NT2/D1 (cell line): ENCODE measurements around the gene TXNDC5.

ENCODE experiments used
- SUZ12 ChIP-seq: IDR thresholded peaks from 2 replicates; pipeline ENCODE4 v1.6.1; 2011; ENCODE audit not compliant: insufficient read length, insufficient read depth; ENCODE audit errors: extremely low read depth
- YY1 ChIP-seq: IDR thresholded peaks from 2 replicates; pipeline ENCODE4 v1.6.1; 2011; ENCODE audit not compliant: insufficient read length, insufficient read depth
- ZNF274 ChIP-seq: IDR thresholded peaks from 2 replicates; pipeline ENCODE4 v1.6.1; 2011; ENCODE audit warnings: mild to moderate bottlenecking, low read depth, low read length

DNA sequence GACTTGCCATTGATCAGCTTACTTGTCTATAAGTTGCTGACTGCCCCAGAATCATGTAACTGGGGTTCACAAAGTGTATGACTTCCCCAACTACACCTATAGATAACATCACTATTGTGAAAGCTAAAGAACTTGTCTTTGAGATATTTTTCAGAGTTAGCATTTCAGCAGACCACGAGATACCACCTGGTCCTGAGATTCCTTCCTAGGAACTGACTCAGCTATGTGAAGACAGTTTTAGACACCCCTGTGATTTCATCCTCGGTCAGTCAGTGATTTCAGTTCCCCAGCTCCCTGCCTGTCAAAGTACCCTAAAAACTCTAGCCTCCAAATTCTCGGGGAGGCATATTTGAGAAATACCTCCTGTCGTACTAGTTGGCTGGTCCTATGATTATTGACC is 62.4 kb downstream of the TXNDC5 start:
- TF ChIP-seq YY1 (no peak), SUZ12 (no peak), ZNF274 (no peak)
